ENCODE results near the gene BMF. TPM values are rescaled to one million over a fixed set of nuclear protein-coding genes. Genes with fewer than 3 reads are reported as not detected.

The BMF gene
- total and polyA plus RNA-seq, 3 donors from 2014 or later: 4.9 to 7.7 (median 6.9) TPM

GRCh38 chr15:40065166-40065565, 43.5 kb downstream of the BMF start:
- Histone ChIP-seq H3K36me3 (ENCODE audit: low read depth, missing control alignments) (no peaks in the 10 kb centered on the region), H3K27me3 (no peaks in the 10 kb centered on the region), H3K4me3 (no peak overlapping the region), H3K4me1 (peaks cover 18% of the 10 kb centered on the region), H3K9me3 (no peaks in the 10 kb centered on the region), H3K27ac (no peak overlapping the region)
- DNase-seq: no peak
- intact Hi-C loops (cut with DNase I; ENCODE audit: low total_unique reads): no loop called here
- no peak for TF ChIP-seq POLR2A (IDR thresholded peaks at IDR 0.05)
- TF ChIP-seq CTCF (IDR thresholded peaks at IDR 0.05): no peak
- 88 to 89% methylated on average over 3 of the region's 3 CpGs for WGBS, 2 donors

DNA sequence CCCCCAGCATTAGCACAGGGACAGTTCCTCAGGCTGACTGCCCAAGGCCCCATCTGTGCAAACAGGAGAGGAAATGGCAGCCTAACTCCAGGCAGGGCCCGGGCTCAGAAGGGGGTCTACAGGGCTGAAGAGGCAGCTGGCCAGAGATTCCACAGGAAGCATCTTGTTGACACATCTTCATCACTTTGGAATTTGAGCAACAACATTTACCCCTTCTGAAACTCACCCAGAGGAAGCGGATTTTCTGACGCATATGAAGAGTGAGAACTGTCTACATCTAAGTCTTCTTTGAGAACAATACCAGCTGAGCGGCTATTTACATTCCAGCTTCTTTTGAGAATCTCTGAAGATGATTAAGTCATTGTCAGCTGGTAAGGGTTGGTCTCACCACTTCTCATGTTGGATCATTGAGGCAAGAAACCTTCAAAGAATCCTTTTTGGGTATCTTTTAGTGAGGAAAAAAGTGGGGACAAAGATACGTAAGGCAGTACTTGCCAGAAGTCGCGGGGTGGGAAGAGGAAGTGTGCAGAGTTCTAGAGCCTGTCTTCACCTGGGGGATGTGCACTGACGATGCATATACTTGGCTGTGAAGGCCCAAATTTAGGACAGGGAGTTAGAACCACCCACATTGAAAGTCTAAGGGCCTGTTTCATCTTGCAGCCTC, 44.3 kb downstream of the BMF start:
- 91 to 93% methylated on average over 7 to 8 of the region's 8 CpGs for WGBS, 2 donors
- H3K4me3 ChIP-seq: no peak overlapping the region
- H3K9me3 ChIP-seq: no peaks in the 10 kb centered on the region
- no peak for DNase-seq
- peaks cover 10% of the 10 kb centered on the region for H3K4me1 ChIP-seq
- no peak for TF ChIP-seq CTCF (IDR thresholded peaks at IDR 0.05)
- TF ChIP-seq POLR2A (IDR thresholded peaks at IDR 0.05): no peak
- intact Hi-C loops (cut with DNase I; ENCODE audit: low total_unique reads): no loop called here
- H3K27me3 ChIP-seq: no peaks in the 10 kb centered on the region
- no peak overlapping the region for H3K27ac ChIP-seq
- no peaks in the 10 kb centered on the region for H3K36me3 ChIP-seq (ENCODE audit: low read depth, missing control alignments)

GRCh38 chr15:40063563-40064011, 45.1 kb downstream of the BMF start:
- no peaks in the 10 kb centered on the region for H3K9me3 ChIP-seq
- no peaks in the 10 kb centered on the region for H3K36me3 ChIP-seq (ENCODE audit: low read depth, missing control alignments)
- H3K27ac ChIP-seq: no peak overlapping the region
- H3K4me3 ChIP-seq: no peak overlapping the region
- DNase-seq: no peak
- WGBS, 2 donors: 82 to 100% methylated on average over 1 to 2 of the region's 2 CpGs
- peaks cover 2% of the 10 kb centered on the region for H3K4me1 ChIP-seq
- no peaks in the 10 kb centered on the region for H3K27me3 ChIP-seq
- intact Hi-C loops (cut with DNase I; ENCODE audit: low total_unique reads): no loop called here
- TF ChIP-seq CTCF (IDR thresholded peaks at IDR 0.05) (no peak), POLR2A (IDR thresholded peaks at IDR 0.05) (no peak)

DNA sequence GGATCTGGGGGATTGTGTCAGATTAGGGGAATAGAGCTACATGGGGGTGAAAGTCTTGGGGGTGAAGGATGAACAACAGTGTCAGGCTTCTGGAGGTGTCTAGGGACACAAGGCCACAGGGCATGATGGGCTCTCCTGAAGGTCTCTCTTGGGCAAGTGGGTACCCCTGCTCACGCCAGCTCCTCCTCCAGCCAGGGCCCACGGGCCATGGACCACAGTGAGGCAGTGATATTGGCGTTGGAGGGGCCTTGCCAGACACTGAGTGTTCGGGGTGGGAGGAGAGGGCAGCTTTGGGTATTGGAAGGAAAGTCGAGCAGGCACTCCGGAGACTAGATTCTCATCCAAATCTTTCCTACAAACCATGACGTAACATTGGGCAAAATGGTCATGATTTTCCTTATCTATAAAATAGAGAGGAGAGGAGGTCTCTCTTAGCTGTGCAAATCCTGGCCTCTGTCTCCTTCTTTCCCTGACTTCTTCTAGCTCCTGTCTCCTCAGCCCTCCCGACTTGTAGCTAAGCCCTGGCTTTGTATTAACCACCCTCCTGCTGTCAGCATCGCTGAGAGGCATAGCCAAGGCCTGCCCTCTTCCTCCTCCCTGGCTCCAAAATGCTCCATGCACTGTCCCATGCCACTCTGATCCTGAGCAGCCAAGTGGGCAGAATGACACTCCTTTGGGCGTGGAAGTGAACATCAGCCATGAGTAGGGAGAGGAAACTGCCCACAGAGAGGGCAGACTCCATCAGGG, 45.7 kb downstream of the BMF start:
- Histone ChIP-seq H3K27ac (no peak overlapping the region), H3K4me3 (no peak overlapping the region), H3K27me3 (no peaks in the 10 kb centered on the region), H3K36me3 (ENCODE audit: low read depth, missing control alignments) (no peaks in the 10 kb centered on the region), H3K9me3 (no peaks in the 10 kb centered on the region), H3K4me1 (no peaks in the 10 kb centered on the region)
- DNase-seq: no peak
- no peak for TF ChIP-seq POLR2A (IDR thresholded peaks at IDR 0.05)
- TF ChIP-seq CTCF (IDR thresholded peaks at IDR 0.05): no peak
- intact Hi-C loops (cut with DNase I; ENCODE audit: low total_unique reads): no loop called here
- WGBS, 2 donors: 92 to 95% methylated on average over 10 of the region's 10 CpGs

Measured in testis (tissue), 3 donors.